Glomerular visceral epithelial cell (primary cell): Measurements from ENCODE around the gene ZNF628.
"Not testable (repeated sequence)": the region's sequence is repeated elsewhere in the genome, so short reads cannot be mapped to it uniquely, and the experiment has no call there.

Source experiments
- DNase-seq: peaks from one replicate; pipeline ENCODE4 v3.0.0-alpha.2; 2016; ENCODE audit errors: extremely low spot score

The ZNF628 gene

DNA sequence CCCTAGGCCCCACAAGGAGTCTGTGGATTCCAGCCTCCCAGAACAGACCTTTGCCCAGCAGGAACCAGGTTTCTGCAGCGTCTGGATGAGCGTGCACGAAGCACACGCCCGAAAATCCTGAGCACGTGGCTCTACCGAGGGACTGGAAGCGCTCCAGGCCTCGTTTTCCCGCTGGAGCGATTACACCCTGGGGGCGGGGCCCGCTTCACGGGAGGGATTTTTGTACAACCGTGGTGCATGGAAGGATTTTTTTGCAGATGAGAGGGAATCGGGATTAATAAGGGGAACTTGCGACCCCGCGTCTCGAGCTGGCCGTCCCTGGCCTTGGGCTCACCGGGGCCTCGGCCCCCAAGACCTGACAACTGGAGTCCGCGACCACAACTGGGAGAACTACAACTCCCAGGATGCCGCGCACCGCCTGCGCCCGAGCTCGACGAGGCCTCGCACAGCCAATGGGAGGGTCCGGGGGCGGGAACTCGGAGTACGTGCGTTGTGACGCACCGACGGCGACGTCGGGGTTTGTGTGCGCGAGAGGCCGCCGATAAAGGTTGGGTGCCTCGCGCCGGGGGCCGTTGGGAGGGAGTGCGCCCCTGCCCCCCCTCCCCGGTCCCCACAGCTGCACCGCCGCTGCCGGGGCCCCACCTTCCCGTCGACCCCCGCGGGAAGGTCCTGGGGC lies at the start of gene ZNF628:
Gene ZNF628, plus strand, starts transcription at position 518 of the 676 bp plus-strand sequence. CDS start 3,294 bp downstream, outside the sequence.
- peak; percentile 97 for DNase-seq

DNA sequence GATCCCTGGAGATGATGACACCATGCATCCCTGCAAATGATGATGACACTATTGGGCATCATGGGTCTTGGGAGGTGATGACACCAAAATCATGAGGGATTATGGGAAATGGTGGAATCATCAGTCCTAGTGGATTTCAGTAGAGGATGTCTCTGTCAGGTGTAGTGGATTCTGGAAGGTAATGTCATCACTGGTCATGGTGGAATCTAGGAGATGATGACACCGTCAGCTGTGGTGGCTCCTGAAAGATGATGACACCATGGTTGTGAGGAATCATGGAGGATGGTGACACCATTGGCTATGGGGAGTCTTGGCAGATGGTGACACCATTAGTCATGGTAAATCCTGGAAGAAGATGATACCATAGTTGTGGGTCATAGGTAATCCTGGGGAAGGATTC lies 45.2 kb upstream of the ZNF628 start:
- DNase-seq = no peak

GRCh38 chr19:55432241-55432959 lies 44.0 kb upstream of the ZNF628 start:
- DNase-seq = no peak

- no peak for DNase-seq
Observed at GRCh38 chr19:55433292-55433691, 43.1 kb upstream of the ZNF628 start.

GRCh38 chr19:55434356-55434919 lies 42.0 kb upstream of the ZNF628 start:
- no peak for DNase-seq

GRCh38 chr19:55435020-55435419 lies 41.4 kb upstream of the ZNF628 start:
- no peak for DNase-seq

DNA sequence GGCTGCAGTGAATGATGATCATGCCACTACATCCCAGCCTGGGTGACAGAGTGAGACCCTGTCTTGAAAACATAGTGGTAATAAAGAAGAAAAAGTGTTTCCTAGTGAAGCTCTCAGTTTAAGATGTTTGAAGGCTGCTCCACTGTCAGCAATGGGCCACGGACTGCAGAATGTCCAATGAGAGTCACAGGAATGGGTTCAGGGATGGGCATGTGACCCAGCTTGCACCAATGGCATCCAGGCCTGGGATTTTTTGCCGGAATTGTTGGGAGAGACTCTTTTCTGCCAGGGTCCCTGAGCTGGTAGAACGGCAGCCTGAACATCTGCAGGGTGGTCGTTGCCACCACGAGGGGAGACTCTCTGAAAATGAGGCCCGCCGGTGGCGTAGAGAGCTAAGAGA lies 39.6 kb upstream of the ZNF628 start:
- no peak for DNase-seq

GRCh38 chr19:55437410-55437809 lies 39.0 kb upstream of the ZNF628 start:
- peak; percentile 68 for DNase-seq

- DNase-seq = no peak
Observed at GRCh38 chr19:55439052-55439451, 37.4 kb upstream of the ZNF628 start.

- DNase-seq = no peak
Observed at GRCh38 chr19:55440411-55441105, 35.9 kb upstream of the ZNF628 start.

DNA sequence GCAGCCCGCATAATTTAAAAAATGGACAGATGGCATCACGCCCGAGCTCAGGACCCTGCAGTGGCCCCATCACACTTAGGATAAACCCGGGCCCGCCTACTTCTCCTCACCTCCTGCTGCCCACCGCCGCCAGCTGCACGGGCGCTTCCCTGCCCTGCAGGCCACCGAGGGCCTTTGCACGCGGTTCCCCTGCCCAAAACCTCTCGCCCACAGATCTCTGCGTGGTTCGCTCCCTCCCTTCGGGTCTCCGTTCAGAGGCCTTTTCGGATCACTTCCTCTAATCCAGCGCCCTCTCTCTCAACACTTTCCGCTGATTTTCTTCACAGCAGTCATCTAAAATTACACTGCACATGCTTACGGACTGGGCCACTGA lies 35.1 kb upstream of the ZNF628 start:
- DNase-seq = no peak

DNA sequence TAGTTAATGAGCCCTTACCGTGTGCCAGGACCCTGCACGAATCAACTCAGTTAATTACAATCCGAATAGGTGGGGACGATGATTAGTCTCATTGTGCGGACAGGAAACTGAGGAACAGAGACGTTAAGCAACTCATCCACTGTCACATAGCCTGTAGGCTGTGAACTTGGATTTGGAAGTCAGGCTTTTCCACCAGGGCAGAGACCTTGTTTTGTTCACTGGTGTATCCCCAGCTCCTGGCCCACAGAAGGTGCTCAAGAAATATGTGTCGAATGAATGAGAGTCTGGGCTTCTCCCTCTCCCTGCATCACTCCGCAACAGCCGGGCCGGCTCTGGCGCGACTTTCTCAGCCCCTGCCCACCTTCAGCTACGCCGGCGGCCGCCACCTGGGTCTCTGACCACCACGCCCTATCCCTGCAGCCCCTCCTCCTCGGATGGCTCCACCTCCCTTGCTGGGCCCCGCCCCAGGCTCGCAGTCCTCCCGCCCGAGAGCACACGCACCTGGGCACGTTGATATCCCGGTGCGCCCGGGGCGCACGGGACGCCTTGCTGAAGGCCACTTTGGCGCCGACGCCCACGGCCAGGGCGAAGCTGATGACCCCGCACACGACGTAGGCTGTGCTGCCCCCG lies 34.6 kb upstream of the ZNF628 start:
- no peak for DNase-seq

- DNase-seq = no peak
Observed at GRCh38 chr19:55442372-55442961, 34.0 kb upstream of the ZNF628 start.

GRCh38 chr19:55443045-55443823 lies 33.2 kb upstream of the ZNF628 start, which contains the start of gene SHISA7:
Gene SHISA7, minus strand, starts transcription at chr19:55443300. Its CDS starts 437 bp downstream, at chr19:55442863.
- no peak for DNase-seq

GRCh38 chr19:55443824-55444480 lies 32.5 kb upstream of the ZNF628 start:
- no peak for DNase-seq

DNA sequence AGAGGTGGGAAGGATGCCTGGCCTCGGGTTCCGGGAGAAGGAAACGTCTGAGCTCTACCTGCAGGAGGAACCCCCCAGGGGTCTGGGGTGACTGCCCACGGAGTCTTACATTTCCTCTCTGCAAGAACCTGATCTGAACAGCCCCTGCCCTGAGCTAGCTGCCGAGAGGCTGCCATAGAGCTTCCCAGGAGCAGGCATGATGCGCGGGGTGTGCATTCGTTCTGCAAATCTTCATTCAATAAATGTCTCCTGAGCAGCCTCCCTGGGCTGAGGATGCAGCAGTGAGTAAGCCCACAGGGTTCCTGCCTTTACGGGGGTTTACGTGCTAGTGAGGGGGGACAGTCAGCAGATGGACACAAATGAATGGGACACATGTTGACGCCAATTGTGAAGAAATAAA lies 31.8 kb upstream of the ZNF628 start:
- DNase-seq = no peak

DNA sequence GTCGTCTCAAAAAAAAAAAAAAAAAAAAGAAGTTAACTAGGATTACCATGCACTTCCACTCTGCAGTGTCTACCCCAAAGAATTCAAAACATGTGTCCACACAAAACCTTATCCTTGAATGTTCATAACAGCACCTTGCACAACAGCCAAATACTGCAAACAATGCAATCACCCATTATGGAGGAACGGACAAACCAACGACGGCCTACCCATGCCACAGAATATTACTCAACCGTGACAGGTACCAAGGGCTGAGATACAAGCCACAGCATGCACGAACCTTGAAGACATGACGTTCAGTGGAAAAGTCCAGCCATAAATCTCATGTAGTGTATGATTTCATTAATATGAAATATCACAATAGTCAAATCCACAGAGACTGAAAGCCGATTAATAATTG lies 30.4 kb upstream of the ZNF628 start:
- DNase-seq = peak; percentile 37

- DNase-seq = peak; percentile 50
Observed at GRCh38 chr19:55447421-55448174, 28.8 kb upstream of the ZNF628 start.

DNA sequence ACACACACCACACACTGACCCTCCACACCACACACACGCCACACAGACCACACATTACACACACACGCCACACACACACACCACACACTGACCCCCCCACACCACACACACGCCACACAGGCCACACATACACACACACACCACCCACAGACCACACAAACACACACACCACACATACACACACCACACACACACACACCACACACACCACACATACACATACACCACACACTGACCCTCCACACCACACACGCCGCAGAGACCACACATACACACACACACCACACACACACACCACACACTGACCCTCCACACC lies 28.3 kb upstream of the ZNF628 start:
- not testable (repeated sequence) for DNase-seq

DNA sequence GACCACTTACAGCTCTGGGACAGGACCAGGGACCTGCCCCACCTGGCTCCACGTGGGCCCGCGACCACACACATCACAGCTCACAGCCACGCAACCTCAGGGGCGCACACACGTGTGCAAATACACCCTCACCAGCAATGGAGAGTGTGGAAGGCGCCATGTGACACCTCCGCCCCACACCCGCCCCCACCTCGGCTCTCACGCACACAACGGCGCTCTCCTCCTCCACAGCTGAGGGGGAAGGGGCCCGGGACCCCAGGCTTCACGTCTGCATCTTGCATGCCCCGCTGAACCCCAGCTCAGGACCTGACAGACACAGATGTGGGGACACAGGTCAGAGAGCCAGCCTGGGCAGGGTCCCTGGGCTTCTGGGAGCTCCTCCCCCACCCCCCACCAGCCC lies 26.9 kb upstream of the ZNF628 start:
- DNase-seq = no peak
